Chondrocyte (in vitro differentiated cells): ENCODE data around the gene PAX8. TPM values are rescaled to one million over a fixed set of nuclear protein-coding genes. Genes with fewer than 3 reads are reported as not detected.

ENCODE experiments used
- DNase-seq: peaks from one replicate; pipeline ENCODE4 v3.0.0; 2021; ENCODE audit warnings: mixed read lengths, low spot score
- H3K27ac Mint-ChIP-seq: one replicate; pipeline ENCODE4 v1.8.0; 2021; ENCODE audit warnings: mild to moderate bottlenecking, moderate library complexity, mixed read lengths; ENCODE audit not compliant: unreplicated experiment
- H3K27me3 Mint-ChIP-seq: 2 replicates; pipeline ENCODE4 v1.8.0; 2021; ENCODE audit warnings: low read depth, mixed read lengths
- H3K36me3 Mint-ChIP-seq: 2 replicates; pipeline ENCODE4 v1.8.0; 2021; ENCODE audit warnings: low read depth, mixed read lengths
- H3K4me1 Mint-ChIP-seq: 2 replicates; pipeline ENCODE4 v1.8.0; 2021; ENCODE audit warnings: low read depth, mild to moderate bottlenecking, mixed read lengths
- H3K4me3 Mint-ChIP-seq: one replicate; pipeline ENCODE4 v1.8.0; 2021; ENCODE audit warnings: mild to moderate bottlenecking, moderate library complexity, mixed read lengths; ENCODE audit not compliant: unreplicated experiment
- H3K9me3 Mint-ChIP-seq: 2 replicates; pipeline ENCODE4 v1.8.0; 2021; ENCODE audit warnings: low read depth, mixed read lengths
- total RNA-seq: library from RNA; stranded (reverse); gene quantifications from 3 replicates; pipeline ENCODE4 v1.2.1, GENCODE V29; 2021
- TF ChIP-seq, protein P1 (sequence below): fragments of 200-600 bp; sonication (generic); IDR thresholded peaks from 2 replicates; pipeline ENCODE4 v1.5.0; 2021; ENCODE audit warnings: antibody characterized with exemption, mild to moderate bottlenecking, moderate library complexity

PAX8 gene
- total RNA-seq, 1 donor from 2014 or later, result not detected

DNA sequence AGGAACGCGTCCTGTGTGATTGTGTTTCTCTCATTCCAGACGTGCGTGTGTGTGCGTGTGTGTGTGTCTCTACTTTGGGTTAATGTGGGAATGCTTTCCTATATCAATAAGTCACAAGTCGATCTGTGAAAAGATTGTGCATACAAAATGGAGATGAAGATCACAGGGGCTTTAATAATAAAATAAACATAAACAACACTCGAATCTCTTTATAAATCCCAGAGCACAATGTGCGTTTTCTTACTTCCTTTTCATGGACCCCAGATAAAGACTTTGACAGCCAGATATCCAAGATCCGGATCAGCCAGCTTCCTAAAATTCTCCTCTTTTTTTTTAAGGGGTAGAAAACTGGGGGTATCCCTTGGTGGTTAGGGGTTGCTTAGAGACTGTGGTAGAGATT lies 4.7 kb downstream of the PAX8 start:
- Mint-ChIP-seq H3K4me1 (peaks cover 3% of the 10 kb centered on the region), H3K27ac (no peak overlapping the region), H3K9me3 (no peaks in the 10 kb centered on the region), H3K36me3 (no peaks in the 10 kb centered on the region), H3K27me3 (peaks cover 65% of the 10 kb centered on the region), H3K4me3 (no peak overlapping the region)
- TF ChIP-seq, protein P1, sequence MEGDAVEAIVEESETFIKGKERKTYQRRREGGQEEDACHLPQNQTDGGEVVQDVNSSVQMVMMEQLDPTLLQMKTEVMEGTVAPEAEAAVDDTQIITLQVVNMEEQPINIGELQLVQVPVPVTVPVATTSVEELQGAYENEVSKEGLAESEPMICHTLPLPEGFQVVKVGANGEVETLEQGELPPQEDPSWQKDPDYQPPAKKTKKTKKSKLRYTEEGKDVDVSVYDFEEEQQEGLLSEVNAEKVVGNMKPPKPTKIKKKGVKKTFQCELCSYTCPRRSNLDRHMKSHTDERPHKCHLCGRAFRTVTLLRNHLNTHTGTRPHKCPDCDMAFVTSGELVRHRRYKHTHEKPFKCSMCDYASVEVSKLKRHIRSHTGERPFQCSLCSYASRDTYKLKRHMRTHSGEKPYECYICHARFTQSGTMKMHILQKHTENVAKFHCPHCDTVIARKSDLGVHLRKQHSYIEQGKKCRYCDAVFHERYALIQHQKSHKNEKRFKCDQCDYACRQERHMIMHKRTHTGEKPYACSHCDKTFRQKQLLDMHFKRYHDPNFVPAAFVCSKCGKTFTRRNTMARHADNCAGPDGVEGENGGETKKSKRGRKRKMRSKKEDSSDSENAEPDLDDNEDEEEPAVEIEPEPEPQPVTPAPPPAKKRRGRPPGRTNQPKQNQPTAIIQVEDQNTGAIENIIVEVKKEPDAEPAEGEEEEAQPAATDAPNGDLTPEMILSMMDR, result no peak
- DNase-seq, result no peak

DNA sequence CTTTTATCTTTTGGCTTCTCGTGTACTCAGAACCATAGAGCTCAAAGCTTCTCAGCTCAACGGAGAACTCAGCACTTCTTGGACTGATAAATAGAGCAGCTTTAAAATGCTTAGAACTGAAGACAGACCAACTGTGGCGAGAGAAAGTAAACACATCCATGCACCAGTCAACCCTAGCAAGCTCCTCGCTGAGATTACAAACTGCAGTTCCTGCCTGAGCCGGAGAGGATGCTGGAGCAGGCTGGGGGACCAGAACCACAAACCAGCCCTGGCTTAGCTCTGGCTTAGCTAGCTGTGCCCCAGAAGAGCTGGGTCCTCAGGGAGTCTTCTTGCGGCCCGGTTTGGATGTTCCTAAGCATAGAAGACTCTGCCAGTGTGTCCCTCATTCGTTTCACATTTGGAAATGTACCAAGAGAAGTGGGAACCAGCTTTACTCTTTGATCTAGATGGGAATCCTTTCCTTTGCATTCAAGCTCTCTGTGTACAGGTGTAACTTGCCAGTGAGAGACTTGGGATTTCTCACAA lies 5.6 kb downstream of the PAX8 start:
- DNase-seq, result no peak

DNA sequence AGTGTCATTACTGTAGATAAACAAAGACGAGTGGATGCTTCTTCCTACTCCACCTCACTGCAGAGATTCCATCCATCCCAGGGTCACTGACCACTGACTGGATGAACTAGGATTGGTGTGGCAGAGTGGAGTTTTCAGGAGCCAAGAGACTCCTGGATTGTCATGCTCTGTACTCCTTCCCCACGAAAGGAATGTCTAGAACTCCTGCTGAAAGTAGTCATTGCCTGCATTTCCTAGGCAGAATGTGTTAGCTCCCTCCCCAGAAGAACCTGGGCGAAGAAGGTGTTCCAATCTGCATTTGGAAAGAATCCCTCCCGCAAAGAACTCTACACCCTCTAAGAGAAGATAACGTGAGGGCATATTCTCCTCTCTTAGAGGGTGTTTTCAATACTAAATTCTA lies 6.2 kb downstream of the PAX8 start:
- peaks cover 67% of the 10 kb centered on the region for H3K27me3 Mint-ChIP-seq
- TF ChIP-seq, protein P1, result no peak
- H3K4me3 Mint-ChIP-seq, result no peak overlapping the region
- H3K36me3 Mint-ChIP-seq, result no peaks in the 10 kb centered on the region
- no peaks in the 10 kb centered on the region for H3K9me3 Mint-ChIP-seq
- DNase-seq, result no peak
- peaks cover 3% of the 10 kb centered on the region for H3K4me1 Mint-ChIP-seq
- H3K27ac Mint-ChIP-seq, result no peak overlapping the region

More for the DNA sequence above, 5.6 kb downstream of the PAX8 start:
- H3K27me3 Mint-ChIP-seq, result peaks cover 65% of the 10 kb centered on the region
- no peaks in the 10 kb centered on the region for H3K36me3 Mint-ChIP-seq
- no peak overlapping the region for H3K27ac Mint-ChIP-seq
- H3K9me3 Mint-ChIP-seq, result no peaks in the 10 kb centered on the region
- H3K4me1 Mint-ChIP-seq, result peaks cover 3% of the 10 kb centered on the region
- no peak overlapping the region for H3K4me3 Mint-ChIP-seq
- TF ChIP-seq, protein P1, result peak; percentile 44

DNA sequence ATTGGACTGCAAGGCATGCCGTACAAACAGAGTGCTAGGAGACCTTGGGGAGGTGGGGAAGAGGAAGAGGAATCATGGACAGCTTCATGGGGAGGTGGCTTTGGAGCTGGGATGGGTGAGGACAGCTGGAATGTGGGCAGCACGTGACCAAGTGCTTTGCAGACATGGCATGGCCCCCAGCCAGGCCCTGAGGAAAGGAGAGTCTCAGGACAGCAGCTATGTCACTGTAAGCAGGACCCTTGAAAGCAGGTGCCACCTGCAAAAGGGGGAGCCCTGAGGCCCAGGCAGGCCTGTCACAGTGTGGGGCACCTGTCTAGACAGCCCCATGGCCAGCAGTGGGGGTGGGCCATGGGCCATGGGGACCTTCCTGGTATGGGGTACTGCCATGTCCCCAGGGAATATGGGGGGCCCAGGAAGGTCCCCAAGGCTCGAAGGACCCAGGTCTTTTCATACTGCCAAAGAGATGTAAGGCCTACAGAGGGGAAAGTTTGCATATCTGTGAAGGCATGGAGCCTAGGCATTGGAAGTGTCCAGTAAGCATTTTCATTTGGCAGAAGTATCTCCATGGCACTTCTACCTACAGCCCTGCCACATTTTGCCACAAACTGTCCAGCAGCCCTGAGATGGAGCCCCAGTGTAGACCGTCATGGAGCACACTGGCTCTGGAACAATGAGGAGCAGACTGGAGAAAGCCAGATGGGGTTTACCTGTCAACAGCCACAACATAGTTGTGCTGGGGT lies 9.9 kb downstream of the PAX8 start:
- Mint-ChIP-seq H3K27ac (no peak overlapping the region), H3K27me3 (peaks cover 62% of the 10 kb centered on the region), H3K4me1 (no peaks in the 10 kb centered on the region), H3K9me3 (no peaks in the 10 kb centered on the region), H3K4me3 (no peak overlapping the region), H3K36me3 (no peaks in the 10 kb centered on the region)
- TF ChIP-seq, protein P1, result no peak
- no peak for DNase-seq

DNA sequence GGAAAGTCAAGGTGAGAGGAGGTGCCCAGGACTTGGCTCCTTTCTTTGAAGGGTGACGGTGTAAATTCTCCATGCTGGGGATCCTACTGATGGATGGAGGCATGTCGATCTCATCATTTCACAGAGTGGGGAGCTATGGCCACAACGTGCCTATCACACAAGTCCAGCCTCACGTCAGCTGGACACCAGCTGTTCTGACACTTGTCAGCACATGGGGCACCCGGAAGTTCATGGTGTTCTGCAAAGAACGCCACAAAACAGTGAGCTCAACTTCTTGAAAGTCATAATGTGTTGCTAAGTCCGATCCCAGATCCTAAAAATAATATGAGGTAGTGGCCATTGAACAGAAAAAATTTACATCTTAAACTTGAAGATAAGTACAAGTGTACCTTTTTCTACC lies 12.3 kb downstream of the PAX8 start:
- H3K4me1 Mint-ChIP-seq, result no peaks in the 10 kb centered on the region
- H3K9me3 Mint-ChIP-seq, result no peaks in the 10 kb centered on the region
- H3K36me3 Mint-ChIP-seq, result no peaks in the 10 kb centered on the region
- no peak overlapping the region for H3K27ac Mint-ChIP-seq
- no peak for DNase-seq
- TF ChIP-seq, protein P1, result no peak
- H3K27me3 Mint-ChIP-seq, result peaks cover 54% of the 10 kb centered on the region
- H3K4me3 Mint-ChIP-seq, result no peak overlapping the region
